ENCODE data around the gene UBE2R2.
"Not testable (repeated sequence)": the region's sequence is repeated elsewhere in the genome, so short reads cannot be mapped to it uniquely, and the experiment has no call there.

UBE2R2 gene

GRCh38 chr9:33840381-33840780, 23.4 kb downstream of the UBE2R2 start:
- DNase-seq (ENCODE audit: low read depth in 2 of 2): no peak

DNA sequence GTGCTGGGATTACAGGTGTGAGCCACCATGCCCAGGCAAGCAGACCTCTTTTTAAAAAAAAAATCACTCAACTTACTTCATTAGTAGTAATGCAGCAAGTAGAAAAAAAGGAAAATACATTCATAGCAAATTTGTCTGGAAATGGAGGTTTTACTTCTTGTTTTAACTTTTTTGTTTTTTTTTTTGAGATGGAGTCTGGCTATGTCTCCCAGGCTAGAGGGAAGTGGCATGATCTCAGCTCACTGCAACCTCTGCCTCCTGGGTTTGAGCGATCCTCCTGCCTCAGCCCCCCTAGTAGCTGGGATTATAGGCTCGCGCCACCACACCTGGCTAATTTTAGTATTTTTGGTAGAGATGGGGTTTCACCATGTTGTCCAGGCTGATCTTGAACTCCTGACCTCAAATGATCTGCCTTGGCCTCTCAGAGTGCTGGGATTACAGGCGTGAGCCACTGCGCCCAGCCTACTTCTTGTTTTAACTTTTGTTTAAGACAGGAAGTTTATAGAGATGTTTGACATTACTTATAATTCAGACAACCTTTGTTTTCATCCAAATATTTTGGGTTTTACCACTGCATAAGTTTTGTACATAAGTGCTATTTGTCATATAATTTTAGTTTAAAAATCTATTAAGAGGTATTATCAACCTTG, 26.5 kb downstream of the UBE2R2 start:
- no peak for DNase-seq (ENCODE audit: low read depth in 2 of 2)

GRCh38 chr9:33846231-33846630, 29.3 kb downstream of the UBE2R2 start:
- no peak for DNase-seq (ENCODE audit: low read depth in 2 of 2)

GRCh38 chr9:33847894-33848205, 30.9 kb downstream of the UBE2R2 start:
- DNase-seq (ENCODE audit: low read depth in 2 of 2): not testable (repeated sequence)

- no peak for DNase-seq (ENCODE audit: low read depth in 2 of 2)
These were observed 33.3 kb downstream of the UBE2R2 start for GRCh38 chr9:33850267-33850629.

DNA sequence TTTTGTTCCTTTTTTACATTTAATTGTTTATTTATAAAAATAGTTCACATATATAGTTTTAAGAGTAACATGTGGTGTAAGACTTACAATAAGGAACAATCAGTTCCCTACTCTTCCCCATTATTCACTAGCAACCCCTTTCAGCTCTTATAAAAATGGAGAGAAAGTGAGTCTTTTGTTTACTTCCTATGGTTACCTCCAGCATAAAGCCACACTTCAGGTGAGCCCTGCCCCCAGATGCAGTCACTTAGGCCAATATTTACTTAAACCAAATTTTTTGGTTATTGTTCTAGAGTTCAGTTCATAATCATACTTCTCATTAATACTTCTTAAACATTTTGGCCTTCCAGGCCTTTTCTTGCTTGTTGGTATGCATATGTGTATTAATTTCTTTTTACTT, 33.7 kb downstream of the UBE2R2 start:
- no peak for DNase-seq (ENCODE audit: low read depth in 2 of 2)

- no peak for DNase-seq (ENCODE audit: low read depth in 2 of 2)
These were observed 34.3 kb downstream of the UBE2R2 start for GRCh38 chr9:33851301-33851700.

DNA sequence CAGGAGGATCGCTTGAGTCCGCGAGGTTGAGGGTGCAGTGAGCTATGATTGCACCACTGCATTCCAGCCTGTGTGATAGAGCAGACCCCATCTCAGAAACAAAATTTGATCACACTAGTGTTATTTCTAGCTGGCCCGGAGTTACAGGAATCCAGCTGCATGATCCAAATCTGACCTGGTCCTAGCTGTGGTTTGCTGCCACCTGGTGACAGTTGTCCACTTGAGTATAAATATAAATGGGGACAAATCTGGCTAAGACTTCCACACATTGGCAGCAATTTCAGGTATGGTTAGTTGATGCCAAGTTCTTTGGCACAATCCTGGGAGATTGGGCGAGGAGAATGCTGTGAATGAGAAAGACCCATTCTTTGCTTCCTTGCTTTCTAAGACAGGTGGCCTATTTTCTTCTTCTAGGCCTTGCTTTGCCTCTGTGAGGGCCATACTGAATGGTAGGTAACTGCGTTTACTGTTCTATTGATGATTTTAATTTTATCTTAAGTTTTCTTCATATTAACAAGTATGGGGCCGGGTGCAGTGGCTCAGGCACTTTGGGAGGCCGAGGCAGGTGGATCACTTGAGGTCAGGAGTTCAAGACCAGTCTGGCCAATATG, 35.4 kb downstream of the UBE2R2 start:
- peak; percentile 12 to 13 for DNase-seq (ENCODE audit: low read depth in 2 of 2)

GRCh38 chr9:33856247-33856646, 39.3 kb downstream of the UBE2R2 start:
- no peak for DNase-seq (ENCODE audit: low read depth in 2 of 2)

GRCh38 chr9:33858423-33858822, 41.5 kb downstream of the UBE2R2 start:
- no peak for DNase-seq (ENCODE audit: low read depth in 2 of 2)

DNA sequence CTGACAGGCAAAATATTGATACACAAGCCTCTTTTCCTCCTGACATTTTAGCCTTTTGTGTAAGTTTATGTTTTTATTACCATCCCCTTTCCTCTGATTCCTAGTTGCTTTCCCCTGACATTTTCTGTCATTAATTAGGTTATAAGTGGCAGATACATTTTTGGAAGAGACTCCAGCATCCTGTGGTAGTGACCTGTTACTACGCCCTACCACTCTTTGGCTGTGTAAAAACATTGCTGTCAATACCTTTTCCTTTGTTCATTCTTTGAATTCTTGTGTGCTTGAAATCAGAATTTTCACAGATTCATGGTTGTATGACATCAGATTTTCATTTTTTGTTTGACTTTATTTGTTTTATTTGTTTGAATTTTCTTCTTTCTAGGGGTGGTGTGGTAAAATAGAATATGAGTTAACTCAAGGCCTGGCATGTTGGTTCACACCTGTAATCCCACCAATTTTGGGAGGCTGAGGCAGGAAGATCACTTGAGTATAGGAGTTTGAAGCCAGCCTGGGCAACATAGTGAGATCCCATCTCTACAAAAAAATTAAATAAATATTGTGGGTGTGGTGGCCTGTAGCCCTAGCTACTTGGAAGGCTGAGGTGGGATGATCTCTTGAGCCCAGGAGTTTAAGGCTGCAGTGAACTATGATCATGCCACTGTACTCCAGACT, 43.4 kb downstream of the UBE2R2 start:
- DNase-seq (ENCODE audit: low read depth in 2 of 2): no peak

GRCh38 chr9:33861917-33862453, 45.0 kb downstream of the UBE2R2 start:
- DNase-seq (ENCODE audit: low read depth in 2 of 2): no peak

- DNase-seq (ENCODE audit: low read depth in 2 of 2): not testable (repeated sequence)
These were observed 46.1 kb downstream of the UBE2R2 start for GRCh38 chr9:33863027-33863426.

GRCh38 chr9:33867747-33868439, 50.9 kb downstream of the UBE2R2 start:
- no peak for DNase-seq (ENCODE audit: low read depth in 2 of 2)

- no peak for DNase-seq (ENCODE audit: low read depth in 2 of 2)
These were observed 51.5 kb downstream of the UBE2R2 start for GRCh38 chr9:33868440-33868973.

DNA sequence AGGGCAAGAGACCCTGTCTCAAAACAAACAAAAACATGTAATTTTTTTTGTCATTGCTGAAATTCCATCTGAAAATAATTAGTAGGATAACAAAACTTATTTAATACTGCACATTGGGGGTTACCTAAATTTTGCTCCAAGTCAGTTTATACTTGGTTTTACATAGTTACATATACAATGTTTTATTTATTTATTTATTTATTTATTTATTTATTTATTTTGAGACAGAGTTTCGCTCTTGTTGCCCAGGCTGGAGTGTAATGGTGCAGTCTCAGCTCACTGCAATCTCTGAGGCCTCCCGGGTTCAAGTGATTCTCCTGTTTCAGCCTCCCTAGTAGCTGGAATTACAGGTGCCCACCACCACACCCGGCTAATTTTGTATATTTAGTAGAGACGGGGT, 52.3 kb downstream of the UBE2R2 start:
- DNase-seq (ENCODE audit: low read depth in 2 of 2): not testable (repeated sequence)

DNA sequence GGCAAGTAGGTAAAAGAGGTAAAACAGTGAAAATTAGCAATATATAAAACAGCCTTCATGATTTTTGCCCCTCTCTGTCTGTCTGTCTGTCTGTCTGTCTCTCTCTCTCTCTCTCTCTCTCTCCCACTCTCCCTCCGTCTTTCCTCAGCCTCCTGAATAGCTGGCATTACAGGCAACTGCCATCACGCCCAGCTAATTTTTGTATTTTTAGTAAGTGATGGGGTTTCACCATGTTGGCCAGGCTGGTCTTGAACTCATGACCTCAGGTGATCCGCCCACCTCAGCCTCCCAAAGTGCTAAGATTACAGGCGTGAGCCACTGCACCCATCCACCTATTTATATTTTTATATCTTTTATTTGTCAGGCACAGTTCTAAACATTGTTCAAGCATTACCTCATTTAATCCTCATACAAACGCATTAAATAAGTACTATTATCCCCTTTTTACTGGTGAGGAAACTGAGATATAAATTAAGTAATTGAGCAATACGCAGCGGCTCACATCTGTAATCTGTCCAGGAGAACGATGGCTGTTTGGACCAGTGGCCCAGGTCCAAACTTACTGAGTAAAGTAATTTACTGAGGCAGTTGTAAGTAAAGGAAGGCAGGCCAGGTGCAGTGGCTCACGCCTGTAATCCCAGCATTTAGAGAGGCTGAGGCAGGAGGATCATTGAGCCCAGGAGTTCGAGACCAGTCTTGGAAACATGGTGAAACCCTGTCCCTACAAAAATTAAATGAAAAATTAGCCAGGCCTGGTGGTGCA, 60.9 kb downstream of the UBE2R2 start:
- DNase-seq (ENCODE audit: low read depth in 2 of 2): no peak

DNA sequence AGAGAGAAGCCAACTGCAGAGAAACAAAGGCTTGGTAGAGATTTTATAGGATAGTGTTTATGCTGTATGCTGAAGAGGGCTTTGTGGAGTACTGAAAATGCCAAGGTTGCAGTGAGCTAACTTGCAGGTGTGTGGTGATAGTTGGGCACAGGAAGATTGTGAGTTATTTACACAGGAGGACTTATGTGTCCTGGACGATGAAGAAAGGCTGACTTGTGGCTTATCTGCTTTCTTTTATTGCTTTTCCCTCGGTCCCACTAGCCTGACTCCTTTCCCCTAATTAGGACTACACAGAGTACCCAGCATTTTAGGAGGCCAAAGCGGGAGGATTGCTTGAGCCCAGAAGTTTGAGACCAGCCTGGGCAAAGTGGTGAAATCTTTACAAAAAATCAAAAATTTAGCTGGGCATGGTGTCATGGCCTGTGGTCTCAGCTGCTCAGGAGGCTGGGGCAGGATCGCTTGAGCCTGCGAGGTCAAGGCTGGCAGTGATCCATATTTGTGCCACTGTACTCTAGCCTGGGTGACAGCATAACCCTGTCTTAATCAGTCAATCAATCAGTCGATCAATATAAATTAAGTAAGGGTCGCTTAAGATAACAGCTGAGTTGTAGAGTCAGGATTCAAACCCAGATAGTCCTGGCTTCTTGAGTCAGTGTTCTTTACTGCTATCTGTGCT, 61.9 kb downstream of the UBE2R2 start:
- DNase-seq (ENCODE audit: low read depth in 2 of 2): no peak

GRCh38 chr9:33880211-33881089, 63.5 kb downstream of the UBE2R2 start:
- DNase-seq (ENCODE audit: low read depth in 2 of 2): no peak

- DNase-seq (ENCODE audit: low read depth in 2 of 2): no peak
These were observed 64.7 kb downstream of the UBE2R2 start for GRCh38 chr9:33881635-33882034.
